ENCODE data around the gene UPF2. TPM values are rescaled to one million over a fixed set of nuclear protein-coding genes. Genes with fewer than 3 reads are reported as not detected.

The UPF2 gene
- total RNA-seq, 1 donor from 2014 or later = 14.1 TPM

- no peak for DNase-seq (ENCODE audit: low read depth)
These were observed 172.2 kb downstream of the UPF2 start for GRCh38 chr10:11870461-11870780.

Other genes with a start within 250 kb of the UPF2 start
- 10.1 and 15.0 TPM in 2 replicates for gene PROSER2, start 219.5 kb downstream of the UPF2 start, total RNA-seq
- gene DHTKD1, start 26.1 kb upstream of the UPF2 start, total RNA-seq = 15.0 and 20.5 TPM in 2 replicates
- gene SEC61A2, start 86.9 kb upstream of the UPF2 start, total RNA-seq = 17.0 and 18.6 TPM in 2 replicates
- 27.9 and 30.7 TPM in 2 replicates for gene NUDT5, start 153.1 kb upstream of the UPF2 start, total RNA-seq
- gene CDC123, start 153.4 kb upstream of the UPF2 start, total RNA-seq = 61.7 and 83.4 TPM in 2 replicates

Data from myocyte (in vitro differentiated cells).